ENCODE data around the gene BZW2.
"Not testable (repeated sequence)": the region's sequence is repeated elsewhere in the genome, so short reads cannot be mapped to it uniquely, and the experiment has no call there.

BZW2 gene

DNA sequence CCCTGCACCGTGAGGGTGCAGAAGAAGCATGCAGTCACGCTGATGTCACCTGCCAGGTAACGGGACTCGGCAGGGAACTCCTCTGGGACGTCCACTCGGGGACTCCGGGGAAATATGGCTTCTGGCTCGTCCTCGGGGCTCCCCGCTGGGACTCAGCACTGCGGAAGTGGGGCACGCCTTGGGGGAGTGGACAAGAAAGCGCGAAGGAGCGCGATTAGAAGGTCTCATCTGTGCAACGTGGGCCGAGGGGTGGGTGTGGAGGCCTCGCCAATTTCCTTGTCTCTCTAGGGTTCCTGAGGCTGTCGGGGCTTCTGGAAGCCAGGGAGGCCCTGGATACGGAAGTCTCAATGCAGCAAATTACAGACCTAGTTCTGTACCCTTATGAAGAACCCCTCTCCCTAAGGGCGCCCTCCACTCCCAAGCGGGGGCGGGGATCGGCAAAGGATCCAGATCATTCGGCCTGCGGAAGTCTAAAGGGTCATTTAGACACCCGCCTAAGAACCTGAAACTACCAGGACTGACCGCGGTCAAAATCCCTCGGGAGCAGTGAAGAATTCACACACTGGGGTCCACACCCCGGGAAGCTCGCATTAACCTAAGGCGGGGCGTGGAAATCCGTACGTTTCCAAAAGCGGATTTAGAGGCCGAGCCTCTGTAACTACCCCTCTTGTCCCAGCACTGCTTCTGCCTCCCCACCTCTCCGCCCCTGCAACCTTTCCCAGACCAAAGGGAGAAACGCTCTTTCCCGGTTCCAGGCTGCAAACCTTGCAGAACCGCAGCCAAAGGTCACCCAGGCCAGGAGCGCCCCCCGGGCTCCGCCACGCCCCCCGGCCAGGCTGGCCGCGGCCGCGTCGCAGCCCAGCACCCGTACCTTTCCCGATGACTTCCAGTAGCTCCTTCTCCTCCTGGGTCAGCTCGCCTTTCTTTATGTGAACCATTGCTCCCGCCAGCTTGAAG, 1.1 kb upstream of the BZW2 start:
- peak in 1 of 2 donors; percentile 31 for DNase-seq (ENCODE audit: low read depth in 2 of 2)

DNA sequence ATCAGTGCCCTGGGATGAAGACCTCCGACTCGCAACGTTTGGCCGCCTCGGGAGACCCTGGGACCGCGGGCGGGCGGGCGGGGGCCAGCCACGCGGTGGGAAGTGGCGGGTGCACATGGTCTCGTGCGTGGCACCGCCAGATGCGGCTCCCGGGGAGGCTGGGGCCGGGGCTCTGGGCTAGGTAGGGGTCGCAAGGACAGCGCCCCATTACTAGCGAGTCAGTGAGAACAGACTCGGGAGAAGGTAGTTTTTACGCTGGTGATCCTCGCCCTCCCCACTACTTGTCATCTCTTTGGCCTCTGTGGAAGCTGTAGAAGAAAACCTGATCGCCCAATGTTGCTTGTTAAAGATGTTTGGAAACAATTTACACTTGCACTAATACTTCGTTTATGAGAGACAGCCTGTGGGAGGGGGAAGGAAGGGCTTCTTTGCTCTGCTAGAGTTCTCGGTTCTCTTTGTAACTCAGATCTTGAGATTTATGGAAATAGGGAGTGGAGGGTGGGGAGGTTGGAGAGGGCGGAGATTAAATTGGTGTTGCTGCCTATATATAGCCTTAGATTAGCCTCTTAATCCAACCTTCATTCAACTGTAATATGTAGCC, 591 bp downstream of the BZW2 start:
- peak in 1 of 2 donors; percentile 13 for DNase-seq (ENCODE audit: low read depth in 2 of 2)

DNA sequence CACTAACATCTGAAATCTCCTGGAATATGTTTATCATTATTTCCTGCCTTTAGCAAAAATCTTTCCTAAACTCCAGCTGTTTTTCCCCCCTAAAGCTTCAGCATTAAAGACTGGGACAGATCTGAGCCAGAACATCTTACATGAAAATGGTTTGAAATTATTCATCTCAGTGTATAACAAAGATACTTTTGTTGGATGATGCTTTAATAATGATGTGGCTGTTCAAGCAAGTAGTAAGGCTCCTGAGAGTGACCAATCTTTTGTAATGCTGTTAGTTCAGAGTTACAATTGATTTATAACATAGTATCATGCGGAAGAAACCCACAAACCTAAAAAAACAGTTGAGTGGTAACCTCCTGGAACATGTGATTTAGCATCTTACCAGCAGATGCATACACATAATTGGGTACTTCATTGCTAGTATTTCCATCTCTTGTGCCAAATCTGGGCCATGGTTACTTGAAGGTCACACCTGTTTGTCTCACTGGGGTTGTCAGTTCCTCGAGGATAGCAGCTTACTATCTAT, 1.5 kb downstream of the BZW2 start:
- no peak for DNase-seq (ENCODE audit: low read depth in 2 of 2)

DNA sequence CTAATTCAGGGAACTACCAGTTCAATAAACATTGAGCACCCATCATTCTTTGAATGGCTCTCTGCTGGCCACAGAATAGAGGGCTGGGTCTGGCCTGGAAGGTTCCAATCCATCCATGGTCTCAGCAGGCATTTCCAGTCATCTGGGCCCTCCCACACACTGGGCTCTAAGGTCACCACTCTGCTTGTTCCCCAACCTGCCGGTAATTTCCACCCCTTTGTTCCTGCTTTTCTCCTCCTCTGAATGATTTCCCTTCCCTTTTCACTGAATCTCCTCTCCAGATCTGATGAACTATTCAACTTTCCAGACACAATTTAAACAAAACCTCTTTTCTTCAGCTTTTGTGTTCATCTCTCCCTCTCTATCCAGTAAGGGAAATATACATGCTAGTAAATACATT, 2.6 kb downstream of the BZW2 start:
- DNase-seq (ENCODE audit: low read depth in 2 of 2): no peak

DNA sequence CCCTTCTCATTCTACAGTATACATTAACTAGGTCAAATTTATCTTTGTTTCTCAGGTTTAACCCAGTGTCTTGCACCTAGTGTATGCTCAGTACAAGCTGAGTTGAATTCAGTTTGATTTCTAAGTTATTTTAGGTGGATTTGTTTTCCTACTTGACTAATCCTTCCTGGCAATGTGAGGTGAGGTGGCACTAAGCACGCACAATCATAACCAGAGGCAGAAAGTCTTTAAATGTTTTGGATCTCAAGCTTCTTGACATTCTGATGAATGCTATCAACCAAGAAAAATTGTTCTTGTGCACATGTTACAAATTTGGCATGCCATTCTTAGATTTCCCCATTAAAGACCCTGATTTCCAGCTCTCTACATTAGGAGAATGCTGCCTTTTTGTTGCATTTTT, 3.2 kb downstream of the BZW2 start:
- no peak for DNase-seq (ENCODE audit: low read depth in 2 of 2)

DNA sequence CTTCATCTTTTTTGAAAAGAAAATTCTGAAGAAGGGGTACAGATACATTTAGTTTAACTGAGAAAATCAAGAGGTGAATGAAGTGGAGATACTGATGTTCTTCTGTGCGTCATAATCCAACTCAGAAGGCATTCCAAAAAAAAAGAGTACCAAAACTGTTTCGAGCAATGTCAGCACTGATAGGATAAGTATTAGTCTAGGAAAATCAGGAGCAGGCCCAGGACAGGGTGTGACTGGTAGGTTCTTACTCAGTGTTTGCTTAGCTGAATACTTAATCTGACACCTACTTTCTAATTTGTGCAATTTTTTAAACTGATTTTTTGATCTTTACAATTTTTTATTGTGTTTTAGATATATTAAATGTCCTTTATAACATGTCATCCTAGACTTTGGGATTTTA, 4.3 kb downstream of the BZW2 start:
- DNase-seq (ENCODE audit: low read depth in 2 of 2): no peak

DNA sequence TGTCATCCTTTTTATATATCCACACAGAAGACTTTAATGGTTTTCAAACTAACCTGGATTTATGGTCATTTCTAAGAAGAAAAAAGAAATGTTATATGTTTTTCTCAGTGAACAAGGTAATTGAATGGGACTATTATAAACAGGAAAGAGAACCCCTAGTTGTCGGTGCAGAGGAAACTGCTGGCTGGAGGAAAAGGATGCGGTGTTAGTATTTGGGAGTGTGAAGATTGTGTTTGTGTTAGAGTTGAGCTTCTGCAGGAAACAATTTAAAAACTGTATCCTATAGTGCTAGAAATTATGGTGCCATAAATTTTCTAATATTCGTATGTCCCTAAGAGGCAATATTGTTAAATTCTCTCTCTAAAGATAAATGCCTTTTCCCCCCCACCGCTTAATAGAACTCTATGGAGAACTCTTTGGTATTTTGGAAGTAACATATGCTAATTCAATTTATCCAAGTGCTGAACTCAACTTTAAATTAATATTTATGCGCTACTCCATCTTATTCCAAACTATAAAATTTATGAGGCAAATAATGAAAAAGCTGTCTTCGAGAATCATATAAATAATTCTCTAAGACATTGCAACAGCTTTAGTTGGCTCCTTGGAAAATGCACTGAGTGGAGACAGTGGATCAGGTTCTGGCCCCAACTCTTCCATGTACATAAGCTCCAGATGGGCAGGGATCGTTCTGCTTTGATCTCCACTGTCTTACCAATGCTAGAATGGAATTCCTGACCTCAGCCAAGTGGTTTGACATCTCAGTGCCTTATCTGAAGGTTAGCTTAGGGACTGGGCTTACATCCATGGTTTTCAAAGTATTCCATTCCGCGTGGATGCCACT, 5.6 kb downstream of the BZW2 start:
- no peak for DNase-seq (ENCODE audit: low read depth in 2 of 2)

DNA sequence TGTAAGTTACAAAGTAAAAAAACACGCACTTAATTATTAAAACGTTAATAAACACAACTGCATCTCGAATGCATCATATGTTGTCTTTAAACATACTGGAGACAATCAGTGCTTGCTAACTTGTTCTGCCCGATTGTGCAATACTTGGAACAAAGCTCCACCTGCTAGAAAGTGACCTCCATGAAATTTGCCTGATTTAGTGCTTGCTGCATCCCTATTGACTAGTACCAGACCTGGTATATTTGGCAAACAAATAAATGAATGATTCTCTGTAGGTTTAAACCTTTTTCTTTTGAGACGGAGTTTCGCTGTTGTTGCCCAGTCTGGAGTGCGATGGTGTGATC, 6.2 kb downstream of the BZW2 start:
- DNase-seq (ENCODE audit: low read depth in 2 of 2): no peak

DNA sequence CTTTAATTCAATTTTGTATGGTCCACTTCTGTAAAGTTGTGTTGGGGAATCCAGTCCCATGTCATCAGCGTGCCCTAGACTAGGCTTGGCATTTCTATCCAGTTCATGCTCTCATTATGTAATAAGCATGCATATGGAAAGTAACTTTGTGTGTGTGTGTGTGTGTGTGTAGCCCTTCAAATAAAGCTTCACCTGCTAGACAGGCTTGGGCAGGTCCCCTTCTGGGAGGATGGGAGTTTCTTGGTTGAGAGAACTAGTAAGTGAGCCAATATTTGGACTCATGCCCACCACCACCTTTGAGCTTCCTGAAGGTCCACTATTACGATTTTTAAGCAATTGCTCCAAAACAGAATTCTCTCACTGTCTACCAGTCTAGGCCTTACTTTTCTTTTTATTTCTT, 6.9 kb downstream of the BZW2 start:
- no peak for DNase-seq (ENCODE audit: low read depth in 2 of 2)

DNA sequence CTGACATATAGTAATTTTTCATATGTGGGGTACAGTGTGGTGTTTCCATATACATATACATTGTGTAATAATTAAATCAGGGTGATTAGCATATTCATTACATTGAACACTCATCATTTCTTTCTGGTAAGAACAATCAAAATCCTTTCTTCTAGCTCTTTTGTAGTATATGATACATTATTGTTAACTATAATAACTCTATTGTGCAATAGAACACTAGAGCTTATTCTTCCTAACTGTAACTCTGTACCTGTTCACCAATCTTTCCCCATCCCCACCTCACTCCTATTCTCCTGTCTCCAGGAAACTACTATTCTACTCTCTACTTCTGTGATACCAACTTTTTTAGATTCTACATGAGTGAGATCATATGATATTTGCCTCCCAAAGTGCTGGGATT, 9.4 kb downstream of the BZW2 start:
- no peak for DNase-seq (ENCODE audit: low read depth in 2 of 2)

DNA sequence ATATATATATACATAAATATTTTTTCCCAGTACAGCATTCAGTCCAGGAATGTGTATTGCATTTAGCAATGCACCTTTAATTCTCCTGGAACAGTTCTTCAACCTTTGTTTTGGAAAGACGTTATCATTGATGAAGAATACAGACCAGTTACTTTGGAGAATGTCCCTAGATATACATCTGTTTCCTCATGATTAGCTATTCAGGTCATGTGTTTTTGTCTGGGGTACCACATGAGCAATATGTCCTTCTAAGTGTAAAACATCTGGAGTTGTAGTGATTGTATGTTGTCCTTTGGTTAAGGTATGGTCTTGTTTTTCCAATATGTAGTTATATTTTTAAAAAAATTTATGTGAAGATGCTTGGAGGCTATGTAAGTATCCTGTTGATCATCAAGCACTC, 10.2 kb downstream of the BZW2 start:
- DNase-seq (ENCODE audit: low read depth in 2 of 2): no peak

DNA sequence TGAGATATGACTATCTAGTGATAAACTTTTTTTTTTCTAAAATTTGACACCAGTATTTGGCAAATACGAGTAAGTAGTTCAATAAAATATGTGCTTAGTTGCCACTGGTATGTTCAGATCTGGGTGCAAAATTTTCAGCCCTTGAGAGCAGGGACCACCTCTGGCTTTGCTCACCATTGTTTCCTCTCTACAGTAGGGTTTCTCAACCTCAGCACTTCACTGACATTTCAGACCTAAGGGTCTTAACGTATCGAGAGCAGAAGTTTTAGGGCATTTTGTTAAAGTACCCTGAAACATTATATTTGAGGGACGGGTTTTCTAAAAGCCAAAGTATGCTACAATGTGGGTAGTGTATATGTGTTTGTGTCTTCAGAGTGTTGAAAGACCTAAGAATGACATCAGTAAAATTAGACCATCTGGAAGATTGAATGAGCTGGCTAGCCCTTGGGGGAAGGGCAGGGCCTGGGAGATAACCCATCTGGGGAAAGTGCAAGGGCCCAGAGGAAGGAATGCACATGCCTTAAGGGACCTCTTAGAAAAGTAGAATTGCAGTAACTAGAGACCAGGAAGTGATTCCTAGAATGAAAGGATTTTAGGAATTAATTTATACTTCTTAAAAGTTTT, 11.8 kb downstream of the BZW2 start:
- DNase-seq (ENCODE audit: low read depth in 2 of 2): no peak

DNA sequence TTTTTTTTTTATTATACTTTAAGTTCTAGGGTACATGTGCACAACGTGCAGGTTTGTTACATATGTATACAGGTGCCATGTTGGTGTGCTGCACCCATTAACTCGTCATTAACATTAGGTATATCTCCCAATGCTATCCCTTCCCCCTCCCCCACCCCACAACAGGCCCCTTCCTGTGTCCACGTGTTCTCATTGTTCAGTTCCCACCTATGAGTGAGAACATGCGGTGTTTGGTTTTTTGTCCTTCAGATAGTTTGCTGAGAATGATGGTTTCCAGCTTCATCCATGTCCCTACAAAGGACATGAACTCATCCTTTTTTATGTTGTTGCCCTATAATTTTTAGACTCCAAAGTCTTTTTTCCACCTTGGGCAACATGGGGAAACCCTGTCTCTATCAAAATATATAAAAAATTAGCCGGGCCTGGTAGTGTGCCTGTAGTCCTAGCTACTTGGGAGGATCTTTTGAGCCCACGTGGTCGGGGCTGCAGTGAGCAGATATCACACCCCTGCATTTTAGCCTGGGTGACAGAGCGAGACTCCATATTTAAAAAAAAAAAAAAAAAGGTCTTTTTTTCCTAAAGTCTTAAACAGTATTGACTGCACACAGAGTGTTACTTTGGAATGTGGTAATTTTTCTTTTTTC, 14.0 kb downstream of the BZW2 start:
- not testable (repeated sequence) for DNase-seq (ENCODE audit: low read depth in 2 of 2)

DNA sequence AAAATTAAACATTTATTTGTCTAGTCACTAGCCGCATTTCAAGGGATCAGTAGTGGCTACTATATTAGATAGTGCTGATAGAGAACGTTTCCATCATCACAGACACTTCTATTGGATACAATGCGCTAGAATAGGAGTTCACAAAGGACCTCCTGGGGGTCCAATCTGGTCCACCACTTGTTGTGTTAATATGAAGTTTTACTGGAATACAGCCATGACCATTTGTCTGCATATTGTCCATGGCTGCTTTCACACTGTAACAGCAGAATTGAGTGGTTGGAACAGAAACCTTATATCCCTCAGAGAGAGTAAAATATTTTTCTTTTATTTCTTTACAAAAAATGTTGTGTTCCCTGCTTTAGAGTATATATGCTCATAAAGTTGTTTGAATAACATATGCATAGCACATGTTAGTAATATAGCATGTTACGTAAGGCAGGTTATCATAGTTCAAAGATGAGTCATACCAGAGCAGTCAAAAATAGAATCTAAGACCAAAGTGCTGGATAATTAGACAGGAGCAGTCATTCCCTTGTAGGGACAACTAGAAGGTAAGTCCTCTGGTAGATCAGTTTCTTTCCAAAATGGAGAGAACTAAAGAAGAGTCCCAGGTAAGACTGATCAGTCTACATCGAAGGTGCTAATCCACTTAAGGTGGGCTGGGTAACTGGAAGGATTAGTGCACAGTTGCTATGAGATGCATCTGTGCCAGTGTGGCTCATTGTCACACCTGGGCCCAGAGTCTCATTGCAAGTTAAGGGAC, 14.9 kb downstream of the BZW2 start:
- no peak for DNase-seq (ENCODE audit: low read depth in 2 of 2)

DNA sequence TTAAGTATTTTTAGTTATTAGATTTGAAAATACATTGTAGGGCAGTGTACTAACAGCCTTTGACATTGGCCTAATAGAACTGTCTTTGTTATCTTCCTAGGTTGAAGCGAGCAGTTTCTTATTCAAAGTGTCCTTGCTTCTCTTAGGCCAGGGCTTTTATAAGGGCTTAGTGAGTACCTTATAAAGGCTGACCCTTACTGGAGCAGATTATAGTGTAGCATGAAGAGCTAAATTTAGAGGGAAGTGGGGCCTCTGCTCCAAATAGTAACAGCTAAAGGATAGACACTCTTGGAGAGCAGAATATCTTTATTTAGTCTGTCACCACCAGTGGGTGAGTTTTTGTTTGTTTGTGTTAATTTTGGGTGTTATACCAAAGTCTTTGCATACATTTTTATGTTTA, 15.9 kb downstream of the BZW2 start:
- no peak for DNase-seq (ENCODE audit: low read depth in 2 of 2)

DNA sequence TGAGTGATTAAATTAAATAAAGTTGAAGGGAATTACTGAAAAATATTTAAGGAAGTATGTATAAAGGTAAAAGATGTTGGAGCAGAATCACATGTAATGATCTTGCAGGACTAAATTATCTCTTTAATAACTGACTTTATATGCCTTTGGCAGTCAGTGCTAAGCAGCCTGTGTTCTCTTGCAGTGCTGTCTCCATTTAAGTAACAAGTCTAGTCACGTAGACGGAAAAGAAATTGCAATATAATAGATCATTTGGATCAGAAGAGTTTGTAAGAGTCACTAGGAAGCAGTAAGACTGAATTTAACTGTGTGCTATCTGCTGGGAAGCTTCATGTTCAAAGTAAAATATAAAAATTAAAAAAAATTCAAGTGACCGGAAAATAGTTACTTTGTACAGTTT, 21.4 kb downstream of the BZW2 start:
- no peak for DNase-seq (ENCODE audit: low read depth in 2 of 2)

DNA sequence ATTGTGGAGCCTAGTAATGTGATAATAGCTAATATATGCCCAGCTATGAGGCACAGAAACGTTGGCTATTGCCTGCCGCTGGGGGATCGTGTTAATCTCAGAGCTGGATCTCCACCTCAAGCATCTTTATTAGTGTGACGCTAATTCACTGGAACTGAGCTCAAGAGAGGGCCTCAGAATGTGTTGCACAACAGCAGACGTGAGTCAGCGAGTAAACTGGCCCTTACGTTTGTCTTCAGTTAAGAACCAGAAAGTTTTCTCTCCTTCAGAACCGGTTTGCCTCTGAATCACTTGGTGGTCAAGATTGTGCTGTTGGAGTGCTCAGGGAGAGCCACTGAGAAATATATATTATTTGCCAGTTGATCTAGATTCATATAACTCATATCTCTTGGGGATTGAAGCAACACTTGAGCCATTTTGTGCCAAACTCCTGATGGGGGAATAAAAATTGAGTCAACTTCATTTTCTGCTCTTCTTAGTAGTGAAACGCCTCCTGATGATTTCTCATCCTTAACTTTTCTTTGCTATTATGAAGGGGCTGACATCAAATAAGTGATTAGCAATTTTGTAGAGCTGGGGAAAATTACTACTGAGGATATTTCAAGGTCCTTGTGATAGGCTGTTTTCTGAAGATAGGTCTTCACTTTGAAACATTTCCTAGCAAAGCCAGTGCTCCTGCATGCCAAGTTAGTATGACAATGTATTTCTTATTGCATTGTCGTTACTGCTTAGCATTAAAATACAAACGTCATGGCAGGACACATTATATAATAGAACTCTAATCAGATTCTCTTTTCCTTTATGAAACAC, 22.3 kb downstream of the BZW2 start:
- DNase-seq (ENCODE audit: low read depth in 2 of 2): no peak

DNA sequence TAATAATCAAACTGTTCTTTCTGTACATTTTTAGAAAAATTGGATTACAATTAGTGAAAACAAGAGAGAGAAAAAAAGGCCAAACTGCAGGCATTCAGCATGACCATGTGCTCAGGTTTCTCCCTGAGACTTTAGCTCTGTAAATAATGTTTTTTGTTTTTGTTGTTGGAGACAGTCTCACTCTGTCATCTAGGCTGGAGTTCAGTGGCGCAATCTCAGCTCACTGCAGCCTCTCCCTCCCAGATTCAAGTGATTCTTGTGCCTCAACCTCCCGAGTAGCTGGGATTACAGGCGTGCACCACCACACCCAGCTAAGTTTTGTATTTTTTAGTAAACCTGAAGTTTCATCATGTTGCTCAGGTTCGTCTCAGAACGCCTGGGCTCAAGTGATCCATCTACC, 23.0 kb downstream of the BZW2 start:
- DNase-seq (ENCODE audit: low read depth in 2 of 2): no peak

DNA sequence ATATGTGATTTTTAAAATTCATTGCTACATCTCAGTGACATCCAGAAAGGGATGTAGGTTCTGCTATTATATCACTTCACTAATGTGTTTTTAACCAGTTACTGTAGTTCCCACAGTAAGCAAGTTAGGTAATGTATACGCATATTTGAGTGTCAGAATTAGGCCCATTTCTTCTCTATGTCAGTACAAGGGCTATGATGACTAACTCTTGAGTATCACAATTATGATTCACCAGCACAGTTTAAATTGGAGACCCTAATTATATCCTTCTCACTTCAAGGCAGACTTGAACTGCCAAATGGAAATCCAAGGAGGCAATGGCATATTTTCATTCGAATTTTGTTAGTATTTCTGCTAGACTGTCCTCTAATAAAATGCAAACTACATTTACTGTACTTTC, 23.6 kb downstream of the BZW2 start:
- DNase-seq (ENCODE audit: low read depth in 2 of 2): no peak

DNA sequence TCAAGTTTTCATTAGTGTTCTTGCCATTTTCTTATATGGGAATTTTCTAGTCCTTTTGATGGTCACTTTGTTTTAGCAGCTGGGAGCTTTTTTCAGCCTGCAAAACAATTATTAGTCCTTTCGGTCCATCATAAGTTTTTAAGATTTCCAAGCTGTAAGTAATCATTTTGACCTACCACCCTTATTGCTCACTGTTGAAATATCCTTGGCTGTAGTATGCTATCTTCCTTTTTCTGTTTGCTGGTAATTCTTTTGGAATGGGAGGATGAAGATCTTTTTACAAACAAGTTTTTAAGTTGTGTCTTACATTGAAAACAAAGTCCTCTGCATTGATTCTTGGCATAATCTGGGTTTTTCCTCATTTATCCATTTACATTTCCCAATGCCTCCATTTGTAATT, 24.0 kb downstream of the BZW2 start:
- DNase-seq (ENCODE audit: low read depth in 2 of 2): no peak
